Ascending aorta (tissue), 2 donors: ENCODE results near the gene UNC119. TPM values are rescaled to one million over a fixed set of nuclear protein-coding genes. Genes with fewer than 3 reads are reported as not detected.

Source experiments
- DNase-seq, 2 donors: peaks; one replicate each; pipeline ENCODE4 v3.0.0-alpha.2; 2019; ENCODE audit warnings: low spot score in 2 of 2
- H3K27ac ChIP-seq, 2 donors: fragments of 200-600 bp; sonication (generic); one replicate each; pipeline ENCODE4 v1.5.1; 2016 to 2017; ENCODE audit warnings: mild to moderate bottlenecking in 1 of 2
- H3K27me3 ChIP-seq: fragments of 200-600 bp; sonication (generic); one replicate; pipeline ENCODE4 v1.5.1; 2017
- H3K36me3 ChIP-seq, 2 donors: fragments of 200-600 bp; sonication (generic); one replicate each; pipeline ENCODE4 v1.5.1; 2016
- H3K4me1 ChIP-seq, 2 donors: fragments of 200-600 bp; sonication (generic); one replicate each; pipeline ENCODE4 v1.5.1; 2016 to 2017; ENCODE audit warnings: mild to moderate bottlenecking in 1 of 2
- H3K4me3 ChIP-seq, 2 donors: fragments of 200-600 bp; sonication (generic); one replicate each; pipeline ENCODE4 v1.5.1; 2016 to 2017; ENCODE audit warnings: mild to moderate bottlenecking in 1 of 2
- H3K9me3 ChIP-seq, 2 donors: fragments of 200-600 bp; sonication (generic); one replicate each; pipeline ENCODE4 v1.5.1; 2016
- intact Hi-C: fragments of 100-400 bp; cut with DNase I; formaldehyde crosslinking; loops from one replicate; pipeline ENCODE4 v1.15.1; 2023
- total RNA-seq: library from RNA; depleted of rRNA; stranded (reverse); fragments of >200 nt; gene quantifications from one replicate; pipeline ENCODE4 v1.1.0, GENCODE V29; 2016
- TF ChIP-seq, protein P1 (sequence below), 3 experiments: fragments of 200-600 bp in 2 of 3; fragments of 450-650 bp in 1 of 3; sonication (generic) in 2 of 3; IDR thresholded peaks; one replicate each; pipeline ENCODE4 v1.5.1; 2016 to 2019; ENCODE audit warnings: antibody characterized with exemption in 3 of 3, mild to moderate bottlenecking in 1 of 3, moderate library complexity in 1 of 3

Gene UNC119
- total RNA-seq, 1 donor from 2014 or later = 33.8 TPM

DNA sequence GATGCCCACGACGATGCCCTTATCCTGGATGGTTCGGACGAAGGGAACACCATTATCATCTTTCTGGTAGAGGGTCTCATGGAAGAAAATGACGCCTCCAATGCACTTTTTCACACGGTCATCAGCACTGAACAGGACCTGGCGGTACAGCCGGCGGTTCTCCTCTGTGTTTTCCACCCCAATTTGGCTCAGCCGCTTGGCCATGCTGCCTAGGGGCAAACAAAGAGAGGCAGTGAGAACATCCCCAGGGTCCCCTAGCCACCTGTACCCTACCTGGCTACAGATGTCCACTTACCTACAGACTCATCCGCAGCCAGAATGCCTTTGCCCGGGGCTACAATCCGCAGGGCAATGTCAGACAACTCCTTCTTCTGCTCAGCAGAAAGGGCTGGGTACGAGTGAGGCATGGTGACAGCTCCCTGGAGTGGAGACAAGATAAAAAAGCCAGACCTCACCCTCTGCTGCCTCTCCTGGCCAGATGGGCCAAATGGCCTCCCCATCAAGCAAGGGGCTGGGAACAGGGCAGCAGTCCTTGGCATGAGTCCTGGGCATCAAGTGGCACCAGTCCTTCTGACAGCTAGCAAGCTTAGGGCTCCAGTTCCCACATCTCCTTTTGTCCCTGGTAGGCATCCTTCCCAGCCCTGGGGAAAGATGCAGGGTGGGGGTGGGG lies 22.8 kb upstream of the UNC119 start:
- H3K27me3 ChIP-seq = no peaks in the 10 kb centered on the region
- H3K9me3 ChIP-seq = no peaks in the 10 kb centered on the region
- intact Hi-C loops = no loop called here
- H3K27ac ChIP-seq = no peak overlapping the region
- DNase-seq = no peak
- TF ChIP-seq, protein P1, sequence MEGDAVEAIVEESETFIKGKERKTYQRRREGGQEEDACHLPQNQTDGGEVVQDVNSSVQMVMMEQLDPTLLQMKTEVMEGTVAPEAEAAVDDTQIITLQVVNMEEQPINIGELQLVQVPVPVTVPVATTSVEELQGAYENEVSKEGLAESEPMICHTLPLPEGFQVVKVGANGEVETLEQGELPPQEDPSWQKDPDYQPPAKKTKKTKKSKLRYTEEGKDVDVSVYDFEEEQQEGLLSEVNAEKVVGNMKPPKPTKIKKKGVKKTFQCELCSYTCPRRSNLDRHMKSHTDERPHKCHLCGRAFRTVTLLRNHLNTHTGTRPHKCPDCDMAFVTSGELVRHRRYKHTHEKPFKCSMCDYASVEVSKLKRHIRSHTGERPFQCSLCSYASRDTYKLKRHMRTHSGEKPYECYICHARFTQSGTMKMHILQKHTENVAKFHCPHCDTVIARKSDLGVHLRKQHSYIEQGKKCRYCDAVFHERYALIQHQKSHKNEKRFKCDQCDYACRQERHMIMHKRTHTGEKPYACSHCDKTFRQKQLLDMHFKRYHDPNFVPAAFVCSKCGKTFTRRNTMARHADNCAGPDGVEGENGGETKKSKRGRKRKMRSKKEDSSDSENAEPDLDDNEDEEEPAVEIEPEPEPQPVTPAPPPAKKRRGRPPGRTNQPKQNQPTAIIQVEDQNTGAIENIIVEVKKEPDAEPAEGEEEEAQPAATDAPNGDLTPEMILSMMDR (IDR thresholded peaks at IDR 0.05) = no peak
- H3K4me3 ChIP-seq = no peak overlapping the region
- peaks cover 0 to 17% of the 10 kb centered on the region in 2 donors for H3K4me1 ChIP-seq
- H3K36me3 ChIP-seq = no peaks in the 10 kb centered on the region

DNA sequence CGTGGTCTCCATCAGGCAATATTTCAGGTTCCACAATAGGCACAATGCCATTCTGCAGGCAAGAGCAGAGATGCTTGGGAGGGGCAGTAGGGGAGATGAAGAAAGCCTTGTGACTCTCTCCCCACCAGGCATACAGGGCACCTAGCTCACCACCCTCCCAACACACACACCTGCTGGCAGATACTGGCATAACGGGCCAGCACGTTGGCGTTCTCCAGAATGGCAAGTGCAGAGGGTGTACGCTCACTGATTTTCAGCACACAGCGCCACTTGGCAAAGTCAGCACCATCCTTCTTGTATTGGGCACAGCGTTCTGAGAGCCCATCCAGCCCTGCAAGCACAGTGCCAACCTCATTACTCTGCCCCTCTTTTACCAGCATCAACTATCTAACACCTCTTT lies 22.1 kb upstream of the UNC119 start:
- Histone ChIP-seq H3K27ac (no peak overlapping the region), H3K9me3 (no peaks in the 10 kb centered on the region), H3K4me3 (no peak overlapping the region), H3K36me3 (no peaks in the 10 kb centered on the region), H3K4me1 (peaks cover 0 to 25% of the 10 kb centered on the region in 2 donors), H3K27me3 (no peaks in the 10 kb centered on the region)
- intact Hi-C loops = no loop called here
- no peak for DNase-seq
- TF ChIP-seq, protein P1 (IDR thresholded peaks at IDR 0.05) = no peak

DNA sequence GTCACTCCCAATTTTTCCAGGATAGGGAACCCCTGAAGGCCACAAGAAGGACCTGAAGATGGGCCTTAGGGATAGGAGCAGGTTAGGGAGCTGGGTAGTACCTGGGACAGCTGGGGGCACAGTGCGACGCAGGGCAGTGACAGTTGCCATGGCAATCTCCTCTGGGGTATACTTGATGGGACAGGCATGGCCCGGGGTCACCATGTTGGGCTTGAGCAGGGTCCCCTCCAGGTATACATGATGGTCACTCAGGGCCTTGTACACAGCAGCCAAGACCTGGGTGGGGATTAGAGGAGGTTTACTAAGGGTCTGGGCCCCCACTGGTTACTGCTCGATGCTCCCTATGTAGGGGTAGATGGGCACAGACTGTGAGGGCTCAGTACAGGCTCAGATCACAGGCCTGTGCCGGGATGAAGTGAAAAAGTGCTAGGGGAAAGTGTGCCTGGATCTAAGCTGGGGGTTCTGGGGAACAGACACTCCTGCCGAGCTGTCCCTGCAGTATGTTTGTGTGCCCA lies 21.6 kb upstream of the UNC119 start:
- TF ChIP-seq, protein P1 (IDR thresholded peaks at IDR 0.05) = no peak
- H3K9me3 ChIP-seq = no peaks in the 10 kb centered on the region
- no peak overlapping the region for H3K27ac ChIP-seq
- no peaks in the 10 kb centered on the region for H3K27me3 ChIP-seq
- no peak for DNase-seq
- no peaks in the 10 kb centered on the region for H3K36me3 ChIP-seq
- H3K4me1 ChIP-seq = peaks cover 0 to 25% of the 10 kb centered on the region in 2 donors
- intact Hi-C loops = no loop called here
- no peak overlapping the region for H3K4me3 ChIP-seq

DNA sequence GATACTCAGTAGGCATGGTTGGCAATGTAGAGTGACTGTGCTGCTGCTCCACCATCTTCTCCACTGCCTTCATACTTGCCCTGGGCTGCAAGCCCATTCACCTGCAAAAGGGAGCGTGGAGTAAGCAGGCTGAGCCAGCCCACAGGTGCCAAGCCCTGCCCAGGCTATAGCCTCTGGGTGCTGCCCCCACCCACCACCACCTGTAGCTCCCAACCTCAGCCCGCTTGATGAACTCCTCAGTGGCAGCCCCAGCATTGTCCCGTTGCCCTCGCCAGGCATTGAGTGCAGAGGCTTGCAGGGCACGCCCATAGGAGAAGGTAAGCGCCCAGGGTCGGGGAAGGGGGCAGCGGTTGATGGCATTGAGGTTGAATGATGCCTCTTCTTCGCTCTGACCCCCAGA lies 21.1 kb upstream of the UNC119 start:
- Histone ChIP-seq H3K27ac (no peak overlapping the region), H3K4me1 (peaks cover 0 to 25% of the 10 kb centered on the region in 2 donors), H3K9me3 (no peaks in the 10 kb centered on the region), H3K27me3 (no peaks in the 10 kb centered on the region), H3K36me3 (no peaks in the 10 kb centered on the region), H3K4me3 (no peak overlapping the region)
- TF ChIP-seq, protein P1 (IDR thresholded peaks at IDR 0.05) = no peak
- intact Hi-C loops = no loop called here
- no peak for DNase-seq

DNA sequence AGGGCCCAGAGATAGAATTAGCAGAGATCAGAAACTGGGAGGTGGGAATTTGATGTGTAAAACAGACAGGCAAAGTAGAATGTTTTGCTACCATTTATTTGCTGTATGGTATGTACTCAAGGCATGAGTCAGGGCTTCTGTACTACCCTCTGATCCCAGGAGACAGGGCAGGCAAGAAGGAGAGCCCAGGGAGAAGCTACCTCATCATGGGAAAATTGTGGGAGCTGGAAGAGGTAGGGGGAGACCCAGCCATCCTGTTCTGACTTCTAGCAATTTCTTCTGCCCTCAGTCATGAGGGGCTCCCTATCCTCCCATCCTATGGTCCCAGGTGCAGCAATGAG lies 20.6 kb upstream of the UNC119 start:
- H3K36me3 ChIP-seq = no peaks in the 10 kb centered on the region
- peaks cover 0 to 25% of the 10 kb centered on the region in 2 donors for H3K4me1 ChIP-seq
- DNase-seq = no peak
- H3K4me3 ChIP-seq = no peak overlapping the region
- no peak overlapping the region for H3K27ac ChIP-seq
- TF ChIP-seq, protein P1 (IDR thresholded peaks at IDR 0.05) = no peak
- intact Hi-C loops = no loop called here
- H3K27me3 ChIP-seq = no peaks in the 10 kb centered on the region
- H3K9me3 ChIP-seq = no peaks in the 10 kb centered on the region
